HG03520 (cell line): ENCODE measurements around the gene HOXC4.
"Not testable (repeated sequence)": the region's sequence is repeated elsewhere in the genome, so short reads cannot be mapped to it uniquely, and the experiment has no call there.

Source experiments
- ATAC-seq: cut with Tn5 transposase; IDR thresholded peaks from one replicate; pipeline ENCODE4 v1.9.1; 2021; ENCODE audit warnings: mild to moderate bottlenecking, moderate library complexity; ENCODE audit not compliant: unreplicated experiment

Gene HOXC4

GRCh38 chr12:54039417-54040147 is 14.1 kb upstream of the HOXC4 start:
- no peak for ATAC-seq

DNA sequence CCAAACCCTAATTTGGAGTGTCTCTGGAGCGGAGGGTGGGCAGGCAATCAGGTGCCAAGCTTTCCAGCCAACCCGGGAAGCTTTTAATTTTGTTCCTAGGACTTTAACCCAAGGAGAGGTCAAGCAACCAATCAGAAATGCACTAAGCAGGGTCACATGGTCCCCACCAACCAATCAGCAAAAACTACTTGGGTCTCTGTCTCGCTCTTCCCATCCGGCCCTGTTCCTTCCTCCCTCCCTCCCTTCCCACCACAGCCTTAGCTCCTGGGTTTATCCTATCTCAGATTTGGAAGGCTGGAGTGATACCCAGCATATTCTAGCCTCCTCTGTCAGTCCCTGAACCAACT is 13.5 kb upstream of the HOXC4 start:
- no peak for ATAC-seq

- ATAC-seq: no peak
Observed at GRCh38 chr12:54040648-54041047, 13.0 kb upstream of the HOXC4 start.

DNA sequence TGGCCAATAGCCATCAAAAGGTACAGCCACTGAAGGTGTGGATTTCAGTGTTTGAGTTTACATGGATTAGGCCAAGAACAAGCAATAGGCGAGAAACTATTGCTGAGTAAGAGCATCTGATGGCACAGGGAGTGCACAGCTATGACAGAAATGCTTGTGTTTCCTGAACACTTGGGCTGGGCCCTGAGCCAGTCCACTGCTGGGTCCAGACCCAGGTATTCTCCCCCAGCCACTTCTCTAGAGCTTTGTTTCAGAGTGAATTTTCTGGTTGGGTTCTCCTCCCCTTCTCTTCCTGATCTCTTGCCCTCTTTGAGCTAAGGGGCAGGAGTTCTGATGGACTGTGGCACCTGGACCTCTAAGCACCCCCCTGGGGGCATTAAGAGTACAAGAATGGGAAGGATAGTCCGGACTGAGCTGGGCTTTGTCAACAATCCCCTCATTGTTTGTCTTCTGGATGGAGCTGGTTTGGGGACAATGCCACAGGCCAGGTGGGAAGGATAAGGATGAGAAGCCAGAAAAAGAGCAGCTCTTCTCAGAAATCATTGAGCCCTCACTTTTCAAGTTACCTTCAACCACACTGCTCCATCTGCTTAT is 12.4 kb upstream of the HOXC4 start:
- ATAC-seq: no peak

DNA sequence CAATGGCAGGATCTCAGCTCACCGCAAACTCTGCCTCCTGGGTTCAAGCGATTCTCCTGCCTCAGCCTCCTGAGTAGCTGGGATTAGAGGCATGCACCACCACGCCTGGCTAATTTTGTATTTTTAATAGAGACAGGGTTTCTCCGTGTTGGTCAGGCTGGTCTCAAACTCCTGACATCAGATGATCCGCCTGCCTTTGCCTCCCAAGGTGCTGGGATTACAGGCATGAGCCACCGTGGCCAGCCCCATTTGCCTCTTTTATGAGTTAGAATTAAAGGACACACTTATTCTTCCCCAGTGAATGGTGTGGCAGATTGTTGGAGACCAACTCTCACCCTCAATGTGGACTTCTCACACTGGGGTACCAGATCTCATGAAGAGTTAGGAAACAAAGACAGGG is 11.6 kb upstream of the HOXC4 start:
- ATAC-seq: not testable (repeated sequence)

DNA sequence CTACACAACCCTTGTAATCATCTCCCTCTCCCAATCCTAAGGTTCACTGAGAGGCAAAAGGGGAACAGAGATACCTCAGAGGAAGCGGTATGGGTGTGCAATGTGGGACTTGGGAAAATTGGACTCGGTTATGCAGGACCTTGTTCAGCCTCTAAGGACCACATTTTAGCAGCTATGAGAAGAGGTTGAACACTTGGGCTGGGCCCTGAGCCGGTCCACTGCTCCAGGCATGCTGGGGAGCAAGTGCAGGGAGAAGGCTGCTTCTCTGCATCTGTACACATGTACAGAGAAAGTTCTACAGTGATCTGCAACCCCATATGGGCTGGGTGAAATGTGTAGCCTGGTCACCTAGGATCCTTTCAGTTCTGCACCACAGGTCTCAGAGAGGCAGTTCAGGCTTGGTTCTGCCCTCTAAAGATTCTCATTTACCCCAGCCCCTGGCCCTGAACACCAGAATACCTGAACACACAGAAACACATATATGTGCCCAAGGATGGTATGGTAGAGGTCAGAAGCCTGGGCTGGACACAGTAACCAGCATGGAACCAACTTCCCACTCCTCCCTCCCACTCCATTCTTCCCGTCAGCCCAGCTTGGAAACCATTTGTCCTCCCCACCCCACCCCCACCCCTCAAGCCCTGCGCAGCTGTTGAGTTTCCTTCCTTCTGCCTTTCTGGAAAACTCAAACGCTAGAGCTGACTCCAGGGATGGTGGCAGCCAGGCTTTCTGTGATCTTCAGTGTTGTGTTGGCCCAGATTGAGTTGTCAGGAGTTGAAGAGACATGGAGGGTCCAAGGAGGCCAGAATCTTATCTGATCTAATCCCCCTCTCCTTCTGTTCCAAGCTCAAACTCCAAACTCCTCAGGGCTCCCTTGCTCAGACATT is 10.4 kb upstream of the HOXC4 start:
- no peak for ATAC-seq

DNA sequence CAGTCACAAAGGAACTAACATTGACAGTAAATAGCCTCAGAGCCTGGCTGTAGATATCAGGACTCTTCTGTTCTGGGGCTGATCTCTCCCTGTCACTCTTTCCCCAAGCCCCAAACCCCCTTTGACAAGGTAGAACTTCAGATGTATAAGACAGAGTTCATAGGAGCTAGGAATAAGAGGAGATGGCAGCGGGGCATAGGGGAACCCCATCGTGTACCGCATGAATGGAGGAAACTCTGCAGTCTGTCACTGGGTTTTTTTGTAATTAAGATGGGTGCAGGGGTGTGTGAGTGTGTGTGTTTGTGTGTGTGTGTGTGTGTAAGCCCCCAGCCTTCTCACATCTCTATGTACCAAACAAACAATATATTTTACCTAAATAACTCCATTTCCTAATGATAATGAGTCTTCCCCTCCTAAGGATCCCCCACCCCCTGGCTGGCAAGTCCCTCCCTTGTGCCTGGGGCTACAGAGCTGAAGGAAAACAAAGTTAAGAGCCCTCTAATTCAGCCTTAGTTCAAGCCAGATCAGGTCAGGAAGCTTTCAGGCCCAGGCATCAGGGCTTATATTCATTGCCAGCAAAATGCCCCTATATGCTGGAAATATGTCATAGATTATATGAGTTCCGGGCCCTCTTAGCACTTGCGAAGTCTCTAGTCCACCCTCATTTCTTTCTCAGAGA is 9.1 kb upstream of the HOXC4 start:
- no peak for ATAC-seq

DNA sequence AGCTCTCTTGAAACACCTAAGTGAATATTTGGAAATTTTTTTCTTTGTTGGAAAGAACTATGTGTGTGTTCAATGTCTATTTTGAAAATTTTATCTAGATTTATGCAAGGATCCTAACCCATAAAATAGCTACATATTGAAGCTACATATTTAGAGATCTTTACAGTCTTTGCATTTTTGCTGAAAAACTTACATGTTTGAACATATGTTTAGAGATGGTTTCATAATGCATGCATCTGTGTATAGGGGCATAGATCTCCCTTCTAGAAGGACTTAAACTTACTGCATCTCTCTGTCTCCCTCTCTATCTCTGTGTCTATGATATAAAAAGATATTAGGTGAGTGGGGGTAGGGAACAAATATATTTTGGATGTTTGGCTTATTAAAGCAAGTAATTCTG is 8.2 kb upstream of the HOXC4 start:
- no peak for ATAC-seq

- ATAC-seq: no peak
Observed at GRCh38 chr12:54045868-54046521, 7.6 kb upstream of the HOXC4 start.

DNA sequence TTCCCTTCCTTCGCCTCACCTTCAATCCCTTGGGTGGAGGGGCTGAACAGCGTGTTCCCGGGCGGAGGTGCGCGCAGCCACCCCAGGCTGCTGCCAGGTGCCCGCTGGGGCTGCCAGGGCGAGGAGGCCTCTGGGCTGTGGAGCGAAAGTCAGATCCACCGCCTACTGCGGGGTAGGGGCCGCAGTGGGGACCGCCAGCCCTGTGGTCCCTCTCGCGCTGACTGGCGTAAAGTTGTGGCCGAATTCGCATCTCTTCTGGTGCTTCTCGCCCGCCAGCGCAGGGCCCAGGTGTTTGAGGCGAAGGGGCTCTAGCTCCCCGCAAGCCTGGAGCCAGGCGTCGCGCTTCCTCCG is 6.9 kb upstream of the HOXC4 start:
- no peak for ATAC-seq

DNA sequence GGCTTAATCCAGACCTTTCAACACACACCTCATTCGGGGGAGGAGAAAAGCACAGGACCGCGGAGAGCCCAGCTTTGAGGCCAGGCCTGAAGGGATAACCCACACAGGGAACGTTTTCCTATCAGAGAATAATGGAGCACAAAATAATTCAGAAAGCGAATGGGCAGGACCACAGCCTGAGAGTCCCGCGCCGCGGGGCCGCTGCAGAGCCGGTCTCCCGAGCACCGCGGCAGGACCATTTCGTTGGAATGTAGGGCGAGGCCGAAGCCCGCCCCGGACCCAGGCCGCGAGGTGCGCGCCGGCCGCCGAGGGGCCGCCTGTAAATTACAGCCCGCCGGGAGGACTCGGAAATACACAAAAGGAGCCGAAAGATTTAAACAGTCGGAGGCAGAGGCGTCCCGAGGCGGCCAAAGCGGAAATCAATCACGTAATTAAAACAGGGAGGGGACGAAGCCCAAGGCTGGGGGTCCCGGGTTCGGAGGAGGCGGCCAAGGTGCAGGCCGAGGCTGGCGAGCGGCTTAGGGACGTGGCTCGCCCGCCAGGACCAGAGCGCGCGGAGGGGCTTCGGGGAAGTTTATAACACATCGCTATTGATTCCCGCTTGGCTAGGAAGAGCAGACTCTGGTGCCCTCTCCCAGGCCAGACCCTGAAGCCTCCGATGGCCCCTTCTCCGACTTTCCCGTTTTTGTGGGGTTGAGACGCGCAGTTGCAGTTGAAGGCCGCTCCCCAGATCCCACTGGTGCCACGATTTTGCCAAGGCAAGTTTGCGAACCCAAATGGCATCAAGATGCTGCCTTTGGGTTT is 6.3 kb upstream of the HOXC4 start:
- ATAC-seq: no peak

DNA sequence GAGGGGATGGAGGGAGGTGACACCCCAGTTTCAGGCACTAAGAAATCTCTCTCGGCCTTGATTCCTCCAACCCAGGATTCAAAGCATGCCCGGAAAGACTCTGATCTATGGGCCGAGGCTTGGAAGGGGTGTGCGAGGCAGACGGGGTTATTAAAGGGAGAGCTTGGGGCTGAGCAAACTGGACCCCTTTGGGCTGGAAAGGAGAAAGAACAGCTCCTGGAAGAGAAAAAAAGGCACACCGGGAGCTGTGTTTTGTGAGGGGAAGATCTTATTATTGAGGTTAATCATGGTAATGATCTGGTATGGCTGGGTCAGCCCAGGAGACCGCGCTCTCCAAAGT is 5.7 kb upstream of the HOXC4 start:
- ATAC-seq: no peak

DNA sequence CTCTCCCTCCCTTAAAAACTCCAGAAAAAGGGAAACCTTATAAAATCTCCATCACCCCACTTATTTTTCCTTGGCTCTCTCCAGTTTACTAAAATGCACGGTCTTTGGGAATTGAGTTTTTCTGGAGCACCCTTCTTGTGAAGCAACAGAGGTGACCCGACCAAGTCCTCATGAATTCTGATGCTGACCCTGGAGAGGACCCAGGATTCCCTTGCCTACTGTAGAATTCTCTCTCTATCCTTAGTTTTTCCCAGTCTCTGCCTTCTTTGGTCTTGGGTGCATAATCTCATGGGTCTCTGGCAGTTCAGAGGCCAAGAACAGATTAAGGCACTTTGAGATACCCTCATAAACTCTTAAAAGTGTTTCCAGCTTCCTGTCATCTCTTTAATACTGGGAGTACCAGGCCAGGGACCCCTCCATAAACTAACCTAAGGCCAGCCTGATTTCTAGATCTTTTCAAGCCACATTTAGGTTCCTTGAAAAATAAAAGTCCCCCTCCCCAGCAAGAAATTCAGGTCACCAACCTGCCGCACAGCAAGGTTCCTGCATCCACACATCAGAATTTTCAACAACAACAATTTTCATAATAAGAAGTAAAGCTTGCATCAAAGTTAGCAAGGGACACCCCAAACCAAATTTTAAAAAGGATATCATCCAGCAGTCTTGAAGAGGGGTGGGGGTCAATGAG is 5.1 kb upstream of the HOXC4 start:
- no peak for ATAC-seq

- no peak for ATAC-seq
Observed at GRCh38 chr12:54049108-54049507, 4.5 kb upstream of the HOXC4 start.

DNA sequence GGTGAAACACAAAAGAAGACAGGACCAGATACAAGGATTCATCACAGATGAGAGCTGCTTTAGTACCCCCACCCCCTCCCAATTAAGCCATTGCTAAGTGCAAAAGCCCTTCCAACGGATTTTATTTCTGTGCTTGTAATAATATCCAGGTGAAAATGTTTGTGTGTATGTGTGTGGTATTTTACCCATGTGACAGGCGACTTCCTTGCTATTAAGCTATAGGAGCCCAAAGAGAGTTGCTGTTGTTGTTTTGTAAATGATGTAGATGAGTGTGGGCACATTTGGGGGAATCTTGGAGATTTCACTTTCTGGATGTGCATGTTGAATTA is 3.2 kb upstream of the HOXC4 start:
- ATAC-seq: no peak

GRCh38 chr12:54051026-54051842 is 2.4 kb upstream of the HOXC4 start:
- no peak for ATAC-seq

DNA sequence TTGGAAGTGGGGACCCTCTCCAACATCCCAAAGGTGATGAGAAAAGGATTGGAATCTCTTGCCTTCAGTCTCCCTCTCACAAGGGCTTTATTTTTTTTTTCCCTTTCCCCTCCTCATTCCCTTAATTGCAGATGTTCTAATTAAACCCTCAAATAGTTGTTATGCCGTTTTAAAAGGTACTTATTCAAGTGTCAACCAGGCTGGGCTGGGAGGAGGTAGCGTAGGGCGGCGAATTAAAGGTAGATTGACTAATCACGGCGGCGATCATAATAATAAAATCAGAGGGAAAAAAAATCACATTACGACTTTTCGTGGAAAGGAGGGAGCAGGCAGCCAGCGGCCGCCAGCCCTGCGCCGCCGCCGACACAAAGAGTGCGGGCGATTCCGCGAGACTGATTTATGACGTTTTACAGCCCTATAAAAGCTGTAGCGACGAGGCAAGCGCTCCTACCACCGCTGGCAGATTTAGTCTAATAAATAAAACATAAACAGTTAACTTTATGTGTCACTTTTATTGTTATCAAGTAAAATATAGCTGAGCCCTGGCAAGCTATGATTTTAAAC is 1.7 kb upstream of the HOXC4 start:
- ATAC-seq: no peak

- ATAC-seq: no peak
Observed at GRCh38 chr12:54052438-54053002, 1.1 kb upstream of the HOXC4 start.
